Adipocyte (in vitro differentiated cells): ENCODE results near the gene CYSLTR2.
A peak's percentile ranks its signal among the peaks of the same experiment; 100 is the strongest.

Experiments
- DNase-seq: peaks from one replicate; pipeline ENCODE4 v3.0.0-alpha.2; 2015; ENCODE audit warnings: low read depth
- H3K27me3 ChIP-seq: replicated peaks from 2 replicates; pipeline ENCODE4 v1.7.0; 2013; ENCODE audit warnings: mild to moderate bottlenecking, low read length, moderate library complexity; ENCODE audit not compliant: control insufficient read depth, insufficient read depth
- H3K36me3 ChIP-seq: 2 replicates; pipeline ENCODE4 v1.7.0; 2013; ENCODE audit warnings: low read length, mild to moderate bottlenecking, moderate library complexity; ENCODE audit not compliant: control insufficient read depth, insufficient read depth, severe bottlenecking
- H3K4me1 ChIP-seq: 2 replicates; pipeline ENCODE4 v1.7.0; 2013; ENCODE audit warnings: mild to moderate bottlenecking, low read length, moderate library complexity; ENCODE audit not compliant: control insufficient read depth, insufficient read depth
- H3K4me3 ChIP-seq: 2 replicates; pipeline ENCODE4 v1.7.0; 2013; ENCODE audit warnings: mild to moderate bottlenecking, low read length, moderate library complexity
- H3K9ac ChIP-seq: 2 replicates; pipeline ENCODE4 v1.7.0; 2013; ENCODE audit warnings: mild to moderate bottlenecking, low read length, moderate library complexity
- H3K9me3 ChIP-seq: 2 replicates; pipeline ENCODE4 v1.7.0; 2013; ENCODE audit warnings: mild to moderate bottlenecking, low read length, moderate library complexity; ENCODE audit not compliant: control insufficient read depth

Gene CYSLTR2

GRCh38 chr13:48653472-48653939 lies at the start of gene CYSLTR2:
CYSLTR2 (plus strand) TSS chr13:48653929; CDS start chr13:48706818, 52,889 bp downstream.
- no peaks in the 10 kb centered on the region for H3K9me3 ChIP-seq
- H3K9ac ChIP-seq, result no peak within 1 kb of the TSS
- H3K36me3 ChIP-seq, result no peaks in the 10 kb centered on the region
- no peak within 1 kb of the TSS for H3K4me3 ChIP-seq
- H3K27me3 ChIP-seq, result peaks cover 2% of the 10 kb centered on the region
- peaks cover 6% of the 10 kb centered on the region for H3K4me1 ChIP-seq
- peak; percentile 5 for DNase-seq

GRCh38 chr13:48615049-48615448 lies 38.7 kb upstream of the CYSLTR2 start:
- no peak overlapping the region for H3K9ac ChIP-seq
- no peak for DNase-seq
- no peak overlapping the region for H3K4me3 ChIP-seq
- H3K9me3 ChIP-seq, result peaks cover 13% of the 10 kb centered on the region
- no peaks in the 10 kb centered on the region for H3K27me3 ChIP-seq
- no peaks in the 10 kb centered on the region for H3K4me1 ChIP-seq
- H3K36me3 ChIP-seq, result no peaks in the 10 kb centered on the region

GRCh38 chr13:48618937-48619336 lies 34.8 kb upstream of the CYSLTR2 start:
- no peak for DNase-seq
- Histone ChIP-seq H3K27me3 (no peaks in the 10 kb centered on the region), H3K36me3 (no peaks in the 10 kb centered on the region), H3K4me1 (no peaks in the 10 kb centered on the region), H3K4me3 (no peak overlapping the region), H3K9ac (no peak overlapping the region), H3K9me3 (peaks cover 21% of the 10 kb centered on the region)

GRCh38 chr13:48621056-48621455 lies 32.7 kb upstream of the CYSLTR2 start:
- H3K9me3 ChIP-seq, result peaks cover 21% of the 10 kb centered on the region
- H3K4me3 ChIP-seq, result no peak overlapping the region
- peaks cover 15% of the 10 kb centered on the region for H3K4me1 ChIP-seq
- no peaks in the 10 kb centered on the region for H3K27me3 ChIP-seq
- no peak for DNase-seq
- no peaks in the 10 kb centered on the region for H3K36me3 ChIP-seq
- no peak overlapping the region for H3K9ac ChIP-seq

- no peak for DNase-seq
- H3K4me3 ChIP-seq, result no peak overlapping the region
- H3K9ac ChIP-seq, result no peak overlapping the region
These were observed 29.7 kb upstream of the CYSLTR2 start for GRCh38 chr13:48624016-48624415.

GRCh38 chr13:48624858-48625257 lies 28.9 kb upstream of the CYSLTR2 start:
- DNase-seq, result no peak

More at GRCh38 chr13:48624016-48624415, 29.7 kb upstream of the CYSLTR2 start:
- H3K4me1 ChIP-seq, result peaks cover 24% of the 10 kb centered on the region
- no peaks in the 10 kb centered on the region for H3K27me3 ChIP-seq
- H3K36me3 ChIP-seq, result no peaks in the 10 kb centered on the region
- peaks cover 14% of the 10 kb centered on the region for H3K9me3 ChIP-seq

GRCh38 chr13:48625413-48626076 lies 28.2 kb upstream of the CYSLTR2 start:
- no peaks in the 10 kb centered on the region for H3K36me3 ChIP-seq
- DNase-seq, result no peak
- H3K9ac ChIP-seq, result peak overlapping the region; percentile 35
- H3K4me1 ChIP-seq, result peaks cover 24% of the 10 kb centered on the region
- peak overlapping the region; percentile 48 for H3K4me3 ChIP-seq
- no peaks in the 10 kb centered on the region for H3K27me3 ChIP-seq
- H3K9me3 ChIP-seq, result peaks cover 10% of the 10 kb centered on the region

More at GRCh38 chr13:48624858-48625257, 28.9 kb upstream of the CYSLTR2 start:
- no peaks in the 10 kb centered on the region for H3K36me3 ChIP-seq
- H3K4me3 ChIP-seq, result no peak overlapping the region
- peaks cover 24% of the 10 kb centered on the region for H3K4me1 ChIP-seq
- H3K27me3 ChIP-seq, result no peaks in the 10 kb centered on the region
- no peak overlapping the region for H3K9ac ChIP-seq
- H3K9me3 ChIP-seq, result peaks cover 10% of the 10 kb centered on the region

- H3K9ac ChIP-seq, result peak overlapping the region; percentile 35
- peaks cover 8% of the 10 kb centered on the region for H3K9me3 ChIP-seq
- H3K27me3 ChIP-seq, result no peaks in the 10 kb centered on the region
- H3K36me3 ChIP-seq, result no peaks in the 10 kb centered on the region
- no peak for DNase-seq
- peaks cover 29% of the 10 kb centered on the region for H3K4me1 ChIP-seq
- H3K4me3 ChIP-seq, result peak overlapping the region; percentile 48
These were observed 27.7 kb upstream of the CYSLTR2 start for GRCh38 chr13:48626077-48626449.

GRCh38 chr13:48626726-48627451 lies 26.8 kb upstream of the CYSLTR2 start:
- no peaks in the 10 kb centered on the region for H3K9me3 ChIP-seq
- H3K36me3 ChIP-seq, result no peaks in the 10 kb centered on the region
- peaks cover 32% of the 10 kb centered on the region for H3K4me1 ChIP-seq
- H3K9ac ChIP-seq, result no peak overlapping the region
- no peak for DNase-seq
- H3K4me3 ChIP-seq, result no peak overlapping the region
- no peaks in the 10 kb centered on the region for H3K27me3 ChIP-seq

- Histone ChIP-seq H3K36me3 (no peaks in the 10 kb centered on the region), H3K9me3 (no peaks in the 10 kb centered on the region), H3K4me3 (no peak overlapping the region), H3K4me1 (peaks cover 32% of the 10 kb centered on the region), H3K27me3 (peaks cover 6% of the 10 kb centered on the region), H3K9ac (no peak overlapping the region)
- DNase-seq, result no peak
These were observed 24.5 kb upstream of the CYSLTR2 start for GRCh38 chr13:48629277-48629676.

GRCh38 chr13:48630291-48630690 lies 23.4 kb upstream of the CYSLTR2 start:
- Histone ChIP-seq H3K27me3 (peaks cover 6% of the 10 kb centered on the region), H3K9ac (no peak overlapping the region), H3K4me1 (peaks cover 25% of the 10 kb centered on the region), H3K9me3 (peaks cover 7% of the 10 kb centered on the region), H3K4me3 (no peak overlapping the region), H3K36me3 (no peaks in the 10 kb centered on the region)
- DNase-seq, result no peak
